PFSK-1 (cell line): Measurements from ENCODE around the gene PRDM16.

Experiments
- FOXP2 ChIP-seq: optimal IDR thresholded peaks from 2 replicates; pipeline ENCODE3; 2011; ENCODE audit warnings: borderline replicate concordance, control low read depth, inconsistent platforms; ENCODE audit not compliant: insufficient read depth; ENCODE audit errors: extremely low read length, extremely low read depth
- POLR2AphosphoS5 ChIP-seq: IDR thresholded peaks from 2 replicates; pipeline ENCODE4 v1.6.1; 2012; ENCODE audit warnings: low read depth, mild to moderate bottlenecking, control low read depth, low read length, moderate library complexity
- SIN3A ChIP-seq: IDR thresholded peaks from 2 replicates; pipeline ENCODE4 v1.6.1; 2012; ENCODE audit warnings: mild to moderate bottlenecking, low read length, moderate library complexity, borderline replicate concordance; ENCODE audit not compliant: insufficient read depth
- TAF1 ChIP-seq: IDR thresholded peaks from 2 replicates; pipeline ENCODE4 v1.6.1; 2012; ENCODE audit warnings: low read length, control low read depth, borderline replicate concordance; ENCODE audit not compliant: insufficient read depth
- TF ChIP-seq, protein P1 (sequence below), 2 experiments: IDR thresholded peaks; 2 replicates each; pipeline versions ENCODE4 v1.6.1 to v1.8.0; 2011 to 2012; ENCODE audit warnings: low read depth in 2 of 2, low read length in 2 of 2, control low read depth in 1 of 2, inconsistent platforms in 1 of 2, mild to moderate bottlenecking in 1 of 2, moderate library complexity in 1 of 2; ENCODE audit not compliant: insufficient read depth in 1 of 2

The PRDM16 gene

DNA sequence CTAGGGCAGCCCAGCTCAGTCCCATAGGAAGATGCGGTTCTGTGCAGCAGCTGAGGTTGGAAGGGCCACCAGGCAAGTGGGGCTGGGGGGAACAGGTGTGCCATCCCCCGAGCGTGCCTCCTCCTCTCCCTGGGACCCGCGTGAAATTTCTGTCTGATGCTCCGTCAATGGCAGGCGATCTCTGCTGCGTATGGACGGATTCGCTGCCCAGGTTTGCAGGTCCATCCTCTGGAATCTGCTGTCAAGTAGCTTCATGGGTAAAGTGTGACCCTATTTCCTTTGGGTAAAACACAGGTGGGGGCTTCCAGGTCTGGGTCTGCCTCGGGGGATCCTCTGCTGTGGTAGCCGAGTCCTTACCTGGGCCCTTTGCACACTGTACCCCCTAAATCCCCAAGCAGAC lies 270.9 kb downstream of the PRDM16 start:
- TF ChIP-seq, protein P1, sequence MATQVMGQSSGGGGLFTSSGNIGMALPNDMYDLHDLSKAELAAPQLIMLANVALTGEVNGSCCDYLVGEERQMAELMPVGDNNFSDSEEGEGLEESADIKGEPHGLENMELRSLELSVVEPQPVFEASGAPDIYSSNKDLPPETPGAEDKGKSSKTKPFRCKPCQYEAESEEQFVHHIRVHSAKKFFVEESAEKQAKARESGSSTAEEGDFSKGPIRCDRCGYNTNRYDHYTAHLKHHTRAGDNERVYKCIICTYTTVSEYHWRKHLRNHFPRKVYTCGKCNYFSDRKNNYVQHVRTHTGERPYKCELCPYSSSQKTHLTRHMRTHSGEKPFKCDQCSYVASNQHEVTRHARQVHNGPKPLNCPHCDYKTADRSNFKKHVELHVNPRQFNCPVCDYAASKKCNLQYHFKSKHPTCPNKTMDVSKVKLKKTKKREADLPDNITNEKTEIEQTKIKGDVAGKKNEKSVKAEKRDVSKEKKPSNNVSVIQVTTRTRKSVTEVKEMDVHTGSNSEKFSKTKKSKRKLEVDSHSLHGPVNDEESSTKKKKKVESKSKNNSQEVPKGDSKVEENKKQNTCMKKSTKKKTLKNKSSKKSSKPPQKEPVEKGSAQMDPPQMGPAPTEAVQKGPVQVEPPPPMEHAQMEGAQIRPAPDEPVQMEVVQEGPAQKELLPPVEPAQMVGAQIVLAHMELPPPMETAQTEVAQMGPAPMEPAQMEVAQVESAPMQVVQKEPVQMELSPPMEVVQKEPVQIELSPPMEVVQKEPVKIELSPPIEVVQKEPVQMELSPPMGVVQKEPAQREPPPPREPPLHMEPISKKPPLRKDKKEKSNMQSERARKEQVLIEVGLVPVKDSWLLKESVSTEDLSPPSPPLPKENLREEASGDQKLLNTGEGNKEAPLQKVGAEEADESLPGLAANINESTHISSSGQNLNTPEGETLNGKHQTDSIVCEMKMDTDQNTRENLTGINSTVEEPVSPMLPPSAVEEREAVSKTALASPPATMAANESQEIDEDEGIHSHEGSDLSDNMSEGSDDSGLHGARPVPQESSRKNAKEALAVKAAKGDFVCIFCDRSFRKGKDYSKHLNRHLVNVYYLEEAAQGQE (IDR thresholded peaks at IDR 0.05; ENCODE audit: insufficient read depth in 1 of 2, low read depth in 2 of 2, low read length in 2 of 2) = no peak
- no peak for TF ChIP-seq POLR2AphosphoS5
- no peak for TF ChIP-seq TAF1
- TF ChIP-seq FOXP2 = no peak
- TF ChIP-seq SIN3A = no peak

DNA sequence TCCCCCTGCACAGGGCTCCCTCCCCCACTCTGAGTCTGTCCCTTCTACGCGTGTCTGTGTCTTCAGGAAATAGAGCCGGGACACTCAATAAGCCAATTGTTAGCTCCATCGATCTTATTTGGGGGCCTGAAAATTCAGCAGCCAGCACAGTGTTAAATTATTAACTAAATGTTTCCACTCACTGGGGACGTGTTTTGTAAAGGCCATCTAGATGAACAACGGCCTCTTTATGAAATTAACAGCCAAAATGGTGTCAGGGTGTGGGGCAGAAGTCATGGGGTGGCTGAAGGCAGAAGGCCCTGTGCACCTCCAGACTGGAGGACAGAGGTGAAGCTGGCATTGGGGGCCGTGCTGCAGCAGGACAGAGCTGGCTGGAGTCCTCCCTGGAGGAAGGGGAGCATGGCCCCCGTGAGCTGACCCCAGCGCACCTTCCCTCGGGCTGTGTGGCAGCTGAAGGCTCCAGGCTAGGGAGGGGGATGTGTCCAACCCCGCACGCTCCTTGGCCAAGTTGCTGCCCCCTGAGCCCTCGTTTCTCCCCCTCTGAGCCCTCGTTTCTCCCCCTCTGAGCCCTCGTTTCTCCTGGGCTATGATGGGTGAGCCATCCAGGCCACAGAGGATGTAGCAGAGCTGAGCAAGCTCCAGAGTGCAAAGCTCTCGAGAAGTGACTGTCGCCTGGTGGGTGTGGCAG lies 271.7 kb downstream of the PRDM16 start:
- no peak for TF ChIP-seq FOXP2

DNA sequence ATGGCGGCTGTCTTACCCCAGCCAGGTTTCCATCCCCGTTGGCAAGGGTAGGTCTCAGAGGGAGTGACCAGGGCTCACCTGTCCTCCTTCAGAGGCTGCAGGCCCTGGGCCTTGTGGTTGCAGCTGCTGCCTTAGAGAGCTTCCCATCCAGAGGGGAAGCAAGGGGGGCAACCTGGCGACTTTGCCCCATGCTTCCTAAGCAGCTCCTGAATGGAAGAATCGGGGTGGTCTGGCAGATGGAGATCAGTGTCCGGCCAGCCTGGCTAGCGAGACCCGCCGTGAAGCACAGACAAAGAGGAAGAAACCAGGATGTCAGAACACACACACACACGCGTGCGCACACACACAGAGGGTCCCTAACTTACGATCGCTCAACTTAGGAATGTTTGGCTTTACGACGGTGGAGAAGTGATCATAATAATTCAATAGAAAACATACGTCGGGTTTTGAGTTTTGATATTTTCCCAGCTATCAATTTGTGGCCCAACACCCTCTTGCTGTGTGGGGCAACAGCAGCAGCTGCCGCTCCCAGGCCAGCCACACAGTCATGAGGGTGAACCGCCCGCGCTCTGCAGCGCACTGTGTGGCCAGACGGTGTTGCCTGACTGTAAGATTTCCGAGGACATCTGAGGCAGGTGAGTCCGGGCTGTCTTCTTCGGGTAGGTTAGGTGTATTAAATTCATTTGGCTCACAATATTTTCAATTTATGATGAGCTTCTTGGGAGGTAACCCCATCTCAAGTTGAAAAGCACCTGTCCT lies 272.4 kb downstream of the PRDM16 start:
- TF ChIP-seq FOXP2 (no peak), SIN3A (no peak), TAF1 (no peak), POLR2AphosphoS5 (no peak)
- TF ChIP-seq, protein P1 (IDR thresholded peaks at IDR 0.05; ENCODE audit: insufficient read depth in 1 of 2, low read depth in 2 of 2, low read length in 2 of 2) = no peak

DNA sequence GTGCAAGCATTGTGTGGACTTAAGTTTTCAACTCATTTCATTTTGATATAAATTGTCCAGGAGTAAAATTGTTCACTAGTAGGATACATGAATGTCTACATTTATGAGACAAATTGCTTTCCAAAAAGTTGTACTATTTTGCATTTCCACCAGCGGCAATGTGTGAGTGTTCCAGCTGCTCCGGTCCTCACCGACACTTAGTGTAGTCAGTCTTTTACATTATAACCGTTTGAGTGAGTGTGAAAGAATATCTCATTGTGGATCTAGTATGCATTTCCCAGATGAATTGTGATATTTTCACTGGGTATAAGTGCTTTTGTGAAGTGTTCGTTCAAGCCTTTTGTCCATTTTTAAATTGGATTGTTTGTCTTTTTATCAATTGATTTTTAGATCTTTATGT lies 274.0 kb downstream of the PRDM16 start:
- TF ChIP-seq, protein P1 (IDR thresholded peaks at IDR 0.05; ENCODE audit: insufficient read depth in 1 of 2, low read depth in 2 of 2, low read length in 2 of 2) = no peak
- no peak for TF ChIP-seq POLR2AphosphoS5
- TF ChIP-seq FOXP2 = no peak
- no peak for TF ChIP-seq SIN3A
- TF ChIP-seq TAF1 = no peak

DNA sequence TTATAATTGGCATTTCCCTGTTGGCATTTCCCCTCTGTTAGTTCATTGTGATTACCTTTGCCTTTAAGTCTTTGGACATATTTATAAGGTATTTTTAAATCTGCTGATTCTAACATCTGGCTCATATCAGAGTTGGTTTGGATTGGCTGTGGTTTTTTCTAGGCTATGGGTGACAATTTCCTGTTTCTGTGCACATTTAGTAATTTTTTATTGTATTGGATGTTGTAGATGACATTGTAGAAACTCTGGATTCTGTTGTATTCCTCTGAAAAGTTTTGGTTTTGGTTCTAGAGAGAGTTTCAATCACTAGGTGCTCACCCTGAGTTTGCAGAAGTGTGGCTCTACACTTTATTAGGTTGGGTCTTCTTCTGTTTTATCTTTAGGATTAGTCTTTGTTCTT lies 275.4 kb downstream of the PRDM16 start:
- TF ChIP-seq POLR2AphosphoS5 = no peak
- no peak for TF ChIP-seq SIN3A
- TF ChIP-seq FOXP2 = no peak
- TF ChIP-seq, protein P1 (IDR thresholded peaks at IDR 0.05; ENCODE audit: insufficient read depth in 1 of 2, low read depth in 2 of 2, low read length in 2 of 2) = no peak
- TF ChIP-seq TAF1 = no peak
